Fibroblast of lung (primary cell): Measurements from ENCODE around the gene RAB6A.

Experiments used
- CTCF ChIP-seq, 2 donors: IDR thresholded peaks in 1 of 2; conservative IDR thresholded peaks in 1 of 2; 1 replicate in 1 of 2; 2 replicates in 1 of 2; pipeline ENCODE4 v1.5.1; 2011 to 2012; ENCODE audit warnings: low read length in 2 of 2, control low read depth in 1 of 2, inconsistent platforms in 1 of 2, low read depth in 1 of 2, mild to moderate bottlenecking in 1 of 2
- EZH2 ChIP-seq: IDR thresholded peaks from 2 replicates; pipeline ENCODE4 v1.5.1; 2012; ENCODE audit warnings: low read length, control low read depth, mild to moderate bottlenecking; ENCODE audit errors: missing control alignments

DNA sequence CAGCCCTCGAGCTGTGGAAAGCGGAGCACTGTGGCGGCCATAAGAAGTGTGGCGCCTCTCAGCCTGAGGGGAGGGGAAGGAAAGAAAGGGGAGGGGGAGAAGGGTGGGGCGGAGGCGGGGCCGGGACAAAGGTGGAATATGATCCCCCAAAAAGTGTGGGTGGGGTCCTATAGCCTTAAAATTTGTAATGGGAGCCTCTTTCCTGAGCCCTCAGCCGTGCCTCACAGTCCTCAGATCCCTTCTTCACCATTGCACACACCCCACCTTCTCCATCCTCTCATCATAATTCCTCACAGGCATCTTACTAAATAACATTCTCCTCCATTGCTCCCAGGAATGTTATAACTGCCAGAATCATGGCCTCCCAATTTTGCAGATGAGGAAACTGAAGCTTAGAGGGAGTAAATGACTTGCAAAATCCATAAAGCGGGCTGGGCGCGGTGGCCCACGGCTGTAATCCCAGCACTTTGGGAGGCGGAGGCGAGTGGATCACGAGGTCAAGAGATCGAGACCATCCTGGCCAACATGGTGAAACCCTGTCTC, 600 bp upstream of the RAB6A start:
- no peak for TF ChIP-seq CTCF (conservative IDR thresholded peaks at IDR 0.05 in 1 of 2, IDR thresholded peaks at IDR 0.05 in 1 of 2; ENCODE audit: low read depth in 1 of 2, low read length in 2 of 2)
- TF ChIP-seq EZH2 = no peak
